PFSK-1 (cell line): ENCODE data around the gene WDFY2.

Source experiments
- POLR2AphosphoS5 ChIP-seq: IDR thresholded peaks from 2 replicates; pipeline ENCODE4 v1.6.1; 2012; ENCODE audit warnings: low read depth, mild to moderate bottlenecking, control low read depth, low read length, moderate library complexity
- REST ChIP-seq, 2 experiments: IDR thresholded peaks; 2 replicates each; pipeline versions ENCODE4 v1.6.1 to v1.8.0; 2011 to 2012; ENCODE audit warnings: low read depth in 2 of 2, low read length in 2 of 2, control low read depth in 1 of 2, inconsistent platforms in 1 of 2, mild to moderate bottlenecking in 1 of 2, moderate library complexity in 1 of 2; ENCODE audit not compliant: insufficient read depth in 1 of 2
- SIN3A ChIP-seq: IDR thresholded peaks from 2 replicates; pipeline ENCODE4 v1.6.1; 2012; ENCODE audit warnings: mild to moderate bottlenecking, low read length, moderate library complexity, borderline replicate concordance; ENCODE audit not compliant: insufficient read depth
- TAF1 ChIP-seq: IDR thresholded peaks from 2 replicates; pipeline ENCODE4 v1.6.1; 2012; ENCODE audit warnings: low read length, control low read depth, borderline replicate concordance; ENCODE audit not compliant: insufficient read depth

GRCh38 chr13:51623473-51623872, 39.2 kb downstream of the WDFY2 start:
- TF ChIP-seq SIN3A, result no peak
- no peak for TF ChIP-seq POLR2AphosphoS5
- TF ChIP-seq TAF1, result no peak
- TF ChIP-seq REST (IDR thresholded peaks at IDR 0.05; ENCODE audit: insufficient read depth in 1 of 2, low read depth in 2 of 2, low read length in 2 of 2), result no peak
